GM12878 (cell line): Measurements from ENCODE around the gene INF2.

Source experiments
- CHD1 ChIP-seq: IDR thresholded peaks from 2 replicates; pipeline ENCODE4 v1.6.1; 2012; ENCODE audit warnings: low read depth, low read length, improper control_type of control experiment
- CREM ChIP-seq: IDR thresholded peaks from 2 replicates; pipeline ENCODE4 v1.6.1; 2014; ENCODE audit warnings: antibody characterized with exemption, low read depth
- EP300 ChIP-seq, 2 experiments: fragments of 150-350 bp in 1 of 2; IDR thresholded peaks; 2 replicates each; pipeline ENCODE4 v1.6.1; 2011 to 2012; ENCODE audit warnings: low read depth in 2 of 2, low read length in 2 of 2, borderline replicate concordance in 1 of 2, improper control_type of control experiment in 1 of 2, inconsistent platforms in 1 of 2; ENCODE audit not compliant: control insufficient read depth in 1 of 2
- MYC ChIP-seq: IDR thresholded peaks from 2 replicates; pipeline ENCODE4 v1.6.1; 2011; ENCODE audit warnings: mild to moderate bottlenecking, low read length, moderate library complexity, inconsistent platforms; ENCODE audit not compliant: insufficient read depth, insufficient replicate concordance, insufficient read length, severe bottlenecking
- POLR2A ChIP-seq: IDR thresholded peaks from 2 replicates; pipeline ENCODE4 v1.6.1; 2011; ENCODE audit warnings: low read depth, mild to moderate bottlenecking, low read length
- TAF1 ChIP-seq: IDR thresholded peaks from 2 replicates; pipeline ENCODE4 v1.6.1; 2011; ENCODE audit warnings: mild to moderate bottlenecking, low read depth, low read length, borderline replicate concordance
- ZNF622 ChIP-seq: fragments of 450-650 bp; IDR thresholded peaks from 2 replicates; pipeline ENCODE4 v1.6.1; 2017; ENCODE audit warnings: mild to moderate bottlenecking, inconsistent platforms
- TF ChIP-seq, protein P1 (sequence below): fragments of 450-650 bp; IDR thresholded peaks from 2 replicates; pipeline ENCODE4 v1.6.1; 2018; ENCODE audit warnings: borderline replicate concordance, mild to moderate bottlenecking; ENCODE audit not compliant: partially characterized antibody

DNA sequence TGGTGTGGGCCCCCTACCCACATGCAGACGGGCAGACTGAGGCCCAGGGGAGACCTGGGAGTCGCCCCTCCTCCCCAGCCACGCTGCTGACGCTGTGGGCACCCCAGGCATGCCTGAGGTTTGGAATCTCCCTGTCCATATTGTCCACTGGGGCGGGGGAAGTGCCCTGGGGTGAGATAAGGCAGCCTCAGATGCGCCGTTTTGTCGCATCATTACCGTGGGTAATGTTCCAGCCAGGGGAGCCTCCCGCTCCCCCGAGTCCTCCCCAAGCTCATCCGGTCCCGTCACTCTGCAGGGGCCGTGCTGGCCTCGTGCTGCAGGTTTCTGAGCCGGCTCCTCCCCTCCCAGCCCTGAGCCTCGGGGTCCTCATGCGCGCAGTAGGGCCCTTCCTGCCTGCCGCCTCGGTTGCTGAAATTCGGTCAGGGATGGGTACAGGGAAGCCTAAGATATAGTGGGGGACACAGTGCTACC, 11.4 kb downstream of the INF2 start:
- TF ChIP-seq POLR2A (no peak), MYC (no peak), TAF1 (no peak), CREM (no peak), ZNF622 (no peak), EP300 (IDR thresholded peaks at IDR 0.05; ENCODE audit: borderline replicate concordance in 1 of 2, control insufficient read depth in 1 of 2, low read depth in 2 of 2, low read length in 2 of 2) (no peak), CHD1 (no peak)
- TF ChIP-seq, protein P1, sequence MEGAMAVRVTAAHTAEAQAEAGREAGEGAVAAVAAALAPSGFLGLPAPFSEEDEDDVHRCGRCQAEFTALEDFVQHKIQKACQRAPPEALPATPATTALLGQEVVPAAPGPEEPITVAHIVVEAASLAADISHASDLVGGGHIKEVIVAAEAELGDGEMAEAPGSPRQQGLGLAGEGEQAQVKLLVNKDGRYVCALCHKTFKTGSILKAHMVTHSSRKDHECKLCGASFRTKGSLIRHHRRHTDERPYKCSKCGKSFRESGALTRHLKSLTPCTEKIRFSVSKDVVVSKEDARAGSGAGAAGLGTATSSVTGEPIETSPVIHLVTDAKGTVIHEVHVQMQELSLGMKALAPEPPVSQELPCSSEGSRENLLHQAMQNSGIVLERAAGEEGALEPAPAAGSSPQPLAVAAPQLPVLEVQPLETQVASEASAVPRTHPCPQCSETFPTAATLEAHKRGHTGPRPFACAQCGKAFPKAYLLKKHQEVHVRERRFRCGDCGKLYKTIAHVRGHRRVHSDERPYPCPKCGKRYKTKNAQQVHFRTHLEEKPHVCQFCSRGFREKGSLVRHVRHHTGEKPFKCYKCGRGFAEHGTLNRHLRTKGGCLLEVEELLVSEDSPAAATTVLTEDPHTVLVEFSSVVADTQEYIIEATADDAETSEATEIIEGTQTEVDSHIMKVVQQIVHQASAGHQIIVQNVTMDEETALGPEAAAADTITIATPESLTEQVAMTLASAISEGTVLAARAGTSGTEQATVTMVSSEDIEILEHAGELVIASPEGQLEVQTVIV = no peak
